HEK293 (cell line): ENCODE results near the gene PEAK3.

Experiments used
- CTCF ChIA-PET: fragments of 350-600 bp; formaldehyde crosslinking; extraction: SDS; loops from one replicate; lab custom pipeline; 2021; ENCODE audit warnings: antibody characterized with exemption; lab: Yijun Ruan, JAX
- POLR2A ChIA-PET: fragments of 300-600 bp; formaldehyde crosslinking; extraction: SDS; loops from one replicate; lab custom pipeline; 2020; ENCODE audit warnings: antibody characterized with exemption, inconsistent platforms; lab: Yijun Ruan, JAX
- H3K27ac ChIP-seq: fragments of 200-500 bp; sonication (Bioruptor generic); 2 replicates; pipeline ENCODE4 v1.5.1; 2014; ENCODE audit warnings: low read depth, low read length, control low read depth, inconsistent platforms; ENCODE audit errors: extremely low read depth
- H3K36me3 ChIP-seq, 2 experiments: fragments of 200-500 bp in 1 of 2; sonication (Bioruptor generic) in 1 of 2; 1 replicate in 1 of 2; 2 replicates in 1 of 2; pipeline ENCODE4 v1.5.1; 2014 to 2017; ENCODE audit warnings: inconsistent platforms in 2 of 2, low read length in 2 of 2; ENCODE audit not compliant: control insufficient read depth in 2 of 2, insufficient read depth in 1 of 2
- H3K4me1 ChIP-seq: fragments of 200-500 bp; sonication (Bioruptor generic); 2 replicates; pipeline ENCODE4 v1.5.1; 2014; ENCODE audit warnings: mild to moderate bottlenecking, low read length, inconsistent platforms; ENCODE audit not compliant: control insufficient read depth, insufficient read depth
- H3K4me3 ChIP-seq: 2 replicates; pipeline ENCODE4 v1.5.1; 2011; ENCODE audit warnings: low read depth, mild to moderate bottlenecking, control low read depth, low read length, moderate library complexity
- H3K9me3 ChIP-seq: fragments of 200-500 bp; sonication (Bioruptor generic); 2 replicates; pipeline ENCODE4 v1.5.1; 2014; ENCODE audit warnings: low read depth, low read length, inconsistent platforms; ENCODE audit not compliant: control insufficient read depth, insufficient read depth
- KLF10 ChIP-seq: fragments of 450-650 bp; IDR thresholded peaks from 2 replicates; pipeline ENCODE4 v1.5.1; 2018; ENCODE audit warnings: missing biosample characterization, mild to moderate bottlenecking, missing genetic modification characterization
- ZNF132 ChIP-seq: fragments of 450-650 bp; formaldehyde crosslinking; IDR thresholded peaks from 2 replicates; pipeline ENCODE4 v1.5.1; 2017; ENCODE audit warnings: missing biosample characterization, missing genetic modification characterization, borderline replicate concordance
- ZNF16 ChIP-seq: fragments of 450-650 bp; formaldehyde crosslinking; IDR thresholded peaks from 2 replicates; pipeline ENCODE4 v1.5.1; 2016; ENCODE audit warnings: low read depth, missing biosample characterization, missing genetic modification characterization
- ZNF175 ChIP-seq: fragments of 450-650 bp; formaldehyde crosslinking; IDR thresholded peaks from 2 replicates; pipeline ENCODE4 v1.5.1; 2016; ENCODE audit warnings: missing biosample characterization, missing genetic modification characterization
- ZNF223 ChIP-seq: fragments of 450-650 bp; formaldehyde crosslinking; IDR thresholded peaks from 2 replicates; pipeline ENCODE4 v1.5.1; 2016; ENCODE audit warnings: missing biosample characterization, missing genetic modification characterization
- ZNF366 ChIP-seq: fragments of 450-650 bp; formaldehyde crosslinking; conservative IDR thresholded peaks from 2 replicates; pipeline ENCODE4 v1.5.1; 2016; ENCODE audit warnings: missing biosample characterization, missing genetic modification characterization
- ZNF560 ChIP-seq: fragments of 450-650 bp; formaldehyde crosslinking; IDR thresholded peaks from 2 replicates; pipeline ENCODE4 v1.5.1; 2017; ENCODE audit warnings: missing biosample characterization, missing genetic modification characterization, borderline replicate concordance
- ZNF600 ChIP-seq: fragments of 450-650 bp; formaldehyde crosslinking; IDR thresholded peaks from 2 replicates; pipeline ENCODE4 v1.5.1; 2016; ENCODE audit warnings: missing biosample characterization, missing genetic modification characterization
- ZNF785 ChIP-seq: fragments of 450-650 bp; formaldehyde crosslinking; IDR thresholded peaks from 2 replicates; pipeline ENCODE4 v1.5.1; 2016; ENCODE audit warnings: missing biosample characterization, missing genetic modification characterization
- ZNF792 ChIP-seq: fragments of 450-650 bp; formaldehyde crosslinking; IDR thresholded peaks from 2 replicates; pipeline ENCODE4 v1.5.1; 2016; ENCODE audit warnings: missing biosample characterization, missing genetic modification characterization
- TF ChIP-seq, protein P1 (sequence below): fragments of 450-650 bp; formaldehyde crosslinking; IDR thresholded peaks from 2 replicates; pipeline ENCODE4 v1.5.1; 2016; ENCODE audit warnings: missing biosample characterization, missing genetic modification characterization
- TF ChIP-seq, protein P2 (sequence below): fragments of 450-650 bp; formaldehyde crosslinking; IDR thresholded peaks from 2 replicates; pipeline ENCODE4 v1.5.1; 2017; ENCODE audit warnings: missing biosample characterization, missing genetic modification characterization
- TF ChIP-seq, protein P3 (sequence below): fragments of 450-650 bp; formaldehyde crosslinking; IDR thresholded peaks from 2 replicates; pipeline ENCODE4 v1.5.1; 2017; ENCODE audit warnings: missing biosample characterization, missing genetic modification characterization
- TF ChIP-seq, protein P4 (sequence below): fragments of 450-650 bp; formaldehyde crosslinking; IDR thresholded peaks from 2 replicates; pipeline ENCODE4 v1.5.1; 2016; ENCODE audit warnings: missing biosample characterization, missing genetic modification characterization
- TF ChIP-seq, protein P5 (sequence below): fragments of 450-650 bp; formaldehyde crosslinking; IDR thresholded peaks from 2 replicates; pipeline ENCODE4 v1.5.1; 2016; ENCODE audit warnings: missing biosample characterization, missing genetic modification characterization

The PEAK3 gene

DNA sequence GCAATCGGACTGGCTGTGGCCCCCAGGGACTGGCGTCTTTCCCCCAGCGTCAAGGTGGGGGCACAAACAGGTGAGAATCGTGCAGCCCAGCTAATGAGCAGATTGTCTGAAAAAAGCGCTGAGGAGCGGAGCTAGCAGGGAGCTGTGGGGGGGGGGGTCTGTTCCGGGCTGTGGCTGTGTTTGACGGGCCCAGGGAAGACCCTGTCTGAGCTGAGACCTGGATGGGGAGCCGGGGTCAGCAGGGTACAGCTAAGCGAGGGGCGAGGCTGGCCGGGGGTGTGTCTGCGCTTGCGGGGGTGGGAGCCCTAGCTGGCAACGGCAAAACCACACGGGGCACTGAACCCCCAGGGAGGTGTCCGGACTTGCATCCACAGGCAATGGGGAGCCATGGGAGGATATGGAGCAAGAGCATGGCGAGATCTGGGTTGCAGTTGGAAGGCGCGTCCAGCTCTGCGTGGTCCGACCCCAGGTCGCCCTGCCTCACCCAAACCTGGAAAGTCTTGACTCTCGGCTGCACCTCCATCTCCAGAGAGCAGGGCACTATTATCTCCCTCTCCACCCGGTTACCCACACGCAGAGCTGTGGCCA is 21.3 kb upstream of the PEAK3 start:
- CTCF ChIA-PET: interaction anchor here (0.6 kb wide), 2 partner anchors 11 to 87 kb away, joined by 3 read pairs; no protein-coding TSS in a partner anchor
- TF ChIP-seq ZNF16 (tag by site-specific recombination) (peak; percentile 94), ZNF223 (tag by site-specific recombination) (no peak)
- TF ChIP-seq, all 188 proteins: peak for 1
- Histone ChIP-seq H3K27ac (no peak overlapping the region), H3K4me3 (no peak overlapping the region), H3K4me1 (no peaks in the 10 kb centered on the region), H3K36me3 (no peaks in the 10 kb centered on the region), H3K9me3 (no peaks in the 10 kb centered on the region)
- POLR2A ChIA-PET: no interaction called here

DNA sequence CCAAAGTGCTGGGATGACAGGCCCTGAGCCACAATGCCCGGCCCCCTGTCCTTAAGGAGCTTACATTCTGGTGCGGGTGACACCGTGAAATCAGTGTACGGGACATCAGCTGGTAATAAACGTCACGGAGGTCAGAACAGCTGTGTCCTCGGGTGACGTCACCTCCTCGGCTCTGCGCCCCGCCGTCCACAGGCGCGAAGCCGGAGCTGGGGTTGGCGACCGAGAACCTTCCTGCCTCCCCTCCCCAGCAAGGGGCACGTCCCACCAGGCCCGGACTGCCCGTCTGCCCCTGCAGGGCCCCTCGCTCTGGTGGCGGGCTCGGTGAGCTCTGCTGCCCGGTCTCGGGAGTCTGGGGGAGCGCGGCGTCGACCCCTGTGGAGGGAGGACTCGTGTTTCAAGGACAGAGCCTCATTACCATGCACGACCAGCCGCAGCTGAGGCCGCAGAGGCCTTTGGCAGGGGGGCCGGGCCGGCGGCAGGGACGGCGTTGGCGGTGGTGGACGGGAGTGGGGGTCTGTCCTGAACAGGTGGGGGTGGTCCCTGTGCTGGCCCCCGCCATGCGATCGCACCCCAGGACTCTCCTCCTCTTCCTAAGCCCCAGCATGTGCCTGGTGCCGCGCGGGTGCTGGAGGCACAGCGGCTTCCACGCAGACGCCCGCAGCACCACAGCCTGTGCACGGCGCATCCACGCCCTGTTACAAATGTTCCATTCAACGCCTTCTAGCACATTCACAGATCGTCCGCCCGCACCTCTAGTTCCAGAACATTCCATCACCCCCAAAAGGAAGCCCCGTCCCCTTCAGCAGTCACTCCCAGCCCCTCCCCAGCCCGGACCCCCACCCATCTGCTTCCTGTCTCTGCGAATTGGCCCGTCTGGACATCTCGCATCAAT is 20.6 kb upstream of the PEAK3 start:
- no peak overlapping the region for H3K4me3 ChIP-seq
- CTCF ChIA-PET: interaction anchor here (0.6 kb wide), 3 partner anchors 12 to 99 kb away, joined by 3 to 5 read pairs (median 3); no protein-coding TSS in a partner anchor

DNA sequence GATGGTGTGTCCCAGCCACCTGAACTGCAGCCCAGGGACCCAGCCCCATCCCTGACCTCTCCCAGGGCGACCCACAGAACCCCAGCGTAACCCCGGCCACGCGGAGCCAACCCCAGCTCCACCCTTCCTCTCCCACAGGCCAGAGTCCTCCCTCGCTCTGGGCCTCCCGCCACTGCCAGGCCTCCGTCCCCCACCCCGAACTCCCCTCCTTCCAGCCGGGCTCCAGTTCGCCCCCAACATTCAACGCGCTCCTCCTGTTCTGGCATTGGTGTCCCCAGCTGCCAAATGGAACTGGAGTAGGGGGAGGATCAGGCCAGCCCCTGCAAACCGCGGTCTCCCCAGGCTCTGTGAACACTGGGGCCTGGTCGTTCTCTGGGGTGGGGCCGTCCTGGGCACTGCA is 18.6 kb upstream of the PEAK3 start:
- Histone ChIP-seq H3K4me3 (no peak overlapping the region), H3K4me1 (no peaks in the 10 kb centered on the region), H3K36me3 (no peaks in the 10 kb centered on the region), H3K9me3 (no peaks in the 10 kb centered on the region), H3K27ac (no peak overlapping the region)
- CTCF ChIA-PET: no interaction called here
- POLR2A ChIA-PET: no interaction called here
- TF ChIP-seq ZNF600 (tag by site-specific recombination) (peak; percentile 65; the same call in 1 of the 2 replicates), ZNF792 (no peak), ZNF132 (tag by site-specific recombination) (no peak)
- TF ChIP-seq, protein P1, sequence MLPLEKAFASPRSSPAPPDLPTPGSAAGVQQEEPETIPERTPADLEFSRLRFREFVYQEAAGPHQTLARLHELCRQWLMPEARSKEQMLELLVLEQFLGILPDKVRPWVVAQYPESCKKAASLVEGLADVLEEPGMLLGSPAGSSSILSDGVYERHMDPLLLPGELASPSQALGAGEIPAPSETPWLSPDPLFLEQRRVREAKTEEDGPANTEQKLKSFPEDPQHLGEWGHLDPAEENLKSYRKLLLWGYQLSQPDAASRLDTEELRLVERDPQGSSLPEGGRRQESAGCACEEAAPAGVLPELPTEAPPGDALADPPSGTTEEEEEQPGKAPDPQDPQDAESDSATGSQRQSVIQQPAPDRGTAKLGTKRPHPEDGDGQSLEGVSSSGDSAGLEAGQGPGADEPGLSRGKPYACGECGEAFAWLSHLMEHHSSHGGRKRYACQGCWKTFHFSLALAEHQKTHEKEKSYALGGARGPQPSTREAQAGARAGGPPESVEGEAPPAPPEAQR: no peak

More for the DNA sequence above, 20.6 kb upstream of the PEAK3 start:
- no peaks in the 10 kb centered on the region for H3K9me3 ChIP-seq
- no peaks in the 10 kb centered on the region for H3K4me1 ChIP-seq
- POLR2A ChIA-PET: no interaction called here
- no peaks in the 10 kb centered on the region for H3K36me3 ChIP-seq
- TF ChIP-seq ZNF366 (tag by site-specific recombination): no peak
- TF ChIP-seq, protein P2, sequence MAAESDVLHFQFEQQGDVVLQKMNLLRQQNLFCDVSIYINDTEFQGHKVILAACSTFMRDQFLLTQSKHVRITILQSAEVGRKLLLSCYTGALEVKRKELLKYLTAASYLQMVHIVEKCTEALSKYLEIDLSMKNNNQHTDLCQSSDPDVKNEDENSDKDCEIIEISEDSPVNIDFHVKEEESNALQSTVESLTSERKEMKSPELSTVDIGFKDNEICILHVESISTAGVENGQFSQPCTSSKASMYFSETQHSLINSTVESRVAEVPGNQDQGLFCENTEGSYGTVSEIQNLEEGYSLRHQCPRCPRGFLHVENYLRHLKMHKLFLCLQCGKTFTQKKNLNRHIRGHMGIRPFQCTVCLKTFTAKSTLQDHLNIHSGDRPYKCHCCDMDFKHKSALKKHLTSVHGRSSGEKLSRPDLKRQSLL: peak; percentile 10; the same call in 1 of the 2 replicates
- TF ChIP-seq, protein P3, sequence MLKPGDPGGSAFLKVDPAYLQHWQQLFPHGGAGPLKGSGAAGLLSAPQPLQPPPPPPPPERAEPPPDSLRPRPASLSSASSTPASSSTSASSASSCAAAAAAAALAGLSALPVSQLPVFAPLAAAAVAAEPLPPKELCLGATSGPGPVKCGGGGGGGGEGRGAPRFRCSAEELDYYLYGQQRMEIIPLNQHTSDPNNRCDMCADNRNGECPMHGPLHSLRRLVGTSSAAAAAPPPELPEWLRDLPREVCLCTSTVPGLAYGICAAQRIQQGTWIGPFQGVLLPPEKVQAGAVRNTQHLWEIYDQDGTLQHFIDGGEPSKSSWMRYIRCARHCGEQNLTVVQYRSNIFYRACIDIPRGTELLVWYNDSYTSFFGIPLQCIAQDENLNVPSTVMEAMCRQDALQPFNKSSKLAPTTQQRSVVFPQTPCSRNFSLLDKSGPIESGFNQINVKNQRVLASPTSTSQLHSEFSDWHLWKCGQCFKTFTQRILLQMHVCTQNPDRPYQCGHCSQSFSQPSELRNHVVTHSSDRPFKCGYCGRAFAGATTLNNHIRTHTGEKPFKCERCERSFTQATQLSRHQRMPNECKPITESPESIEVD (tag by site-specific recombination): no peak
- no peak overlapping the region for H3K27ac ChIP-seq

DNA sequence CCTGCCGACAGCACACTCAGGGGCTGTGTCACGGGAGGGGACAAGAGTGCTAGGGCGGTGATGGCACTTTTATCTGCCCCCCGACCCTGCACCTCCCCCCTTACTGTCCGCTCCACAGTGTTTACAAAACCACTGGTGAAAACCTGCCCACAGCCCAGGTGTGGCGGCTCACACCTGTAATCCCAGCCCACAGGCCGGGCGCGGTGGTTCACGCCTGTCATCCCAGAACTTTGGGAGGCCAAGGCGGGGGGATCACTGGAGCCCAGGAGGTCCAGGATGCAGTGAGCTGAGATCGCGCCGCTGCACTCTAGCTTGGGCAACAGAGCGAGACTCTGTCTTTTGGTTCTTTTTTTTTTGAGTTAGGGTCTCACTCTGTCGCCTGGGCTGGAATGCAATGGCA is 14.2 kb upstream of the PEAK3 start:
- H3K4me1 ChIP-seq: no peaks in the 10 kb centered on the region
- H3K9me3 ChIP-seq: no peaks in the 10 kb centered on the region
- no peaks in the 10 kb centered on the region for H3K36me3 ChIP-seq
- ChIA-PET CTCF (interaction anchor here (0.6 kb wide), 1 partner anchor 23 kb away, joined by 3 read pairs; no protein-coding TSS in a partner anchor), POLR2A (no interaction called here)
- H3K27ac ChIP-seq: no peak overlapping the region
- H3K4me3 ChIP-seq: no peak overlapping the region
- TF ChIP-seq, protein P4, sequence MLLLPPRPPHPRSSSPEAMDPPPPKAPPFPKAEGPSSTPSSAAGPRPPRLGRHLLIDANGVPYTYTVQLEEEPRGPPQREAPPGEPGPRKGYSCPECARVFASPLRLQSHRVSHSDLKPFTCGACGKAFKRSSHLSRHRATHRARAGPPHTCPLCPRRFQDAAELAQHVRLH (tag by site-specific recombination): no peak
- TF ChIP-seq, protein P2: no peak
- TF ChIP-seq, protein P5, sequence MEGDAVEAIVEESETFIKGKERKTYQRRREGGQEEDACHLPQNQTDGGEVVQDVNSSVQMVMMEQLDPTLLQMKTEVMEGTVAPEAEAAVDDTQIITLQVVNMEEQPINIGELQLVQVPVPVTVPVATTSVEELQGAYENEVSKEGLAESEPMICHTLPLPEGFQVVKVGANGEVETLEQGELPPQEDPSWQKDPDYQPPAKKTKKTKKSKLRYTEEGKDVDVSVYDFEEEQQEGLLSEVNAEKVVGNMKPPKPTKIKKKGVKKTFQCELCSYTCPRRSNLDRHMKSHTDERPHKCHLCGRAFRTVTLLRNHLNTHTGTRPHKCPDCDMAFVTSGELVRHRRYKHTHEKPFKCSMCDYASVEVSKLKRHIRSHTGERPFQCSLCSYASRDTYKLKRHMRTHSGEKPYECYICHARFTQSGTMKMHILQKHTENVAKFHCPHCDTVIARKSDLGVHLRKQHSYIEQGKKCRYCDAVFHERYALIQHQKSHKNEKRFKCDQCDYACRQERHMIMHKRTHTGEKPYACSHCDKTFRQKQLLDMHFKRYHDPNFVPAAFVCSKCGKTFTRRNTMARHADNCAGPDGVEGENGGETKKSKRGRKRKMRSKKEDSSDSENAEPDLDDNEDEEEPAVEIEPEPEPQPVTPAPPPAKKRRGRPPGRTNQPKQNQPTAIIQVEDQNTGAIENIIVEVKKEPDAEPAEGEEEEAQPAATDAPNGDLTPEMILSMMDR (tag by site-specific recombination): no peak
- TF ChIP-seq KLF10 (tag by site-specific recombination) (no peak), ZNF785 (tag by site-specific recombination) (no peak), ZNF175 (tag by site-specific recombination) (no peak), ZNF560 (tag by site-specific recombination) (no peak)
